Measurements from ENCODE around the gene RAB24.

DNA sequence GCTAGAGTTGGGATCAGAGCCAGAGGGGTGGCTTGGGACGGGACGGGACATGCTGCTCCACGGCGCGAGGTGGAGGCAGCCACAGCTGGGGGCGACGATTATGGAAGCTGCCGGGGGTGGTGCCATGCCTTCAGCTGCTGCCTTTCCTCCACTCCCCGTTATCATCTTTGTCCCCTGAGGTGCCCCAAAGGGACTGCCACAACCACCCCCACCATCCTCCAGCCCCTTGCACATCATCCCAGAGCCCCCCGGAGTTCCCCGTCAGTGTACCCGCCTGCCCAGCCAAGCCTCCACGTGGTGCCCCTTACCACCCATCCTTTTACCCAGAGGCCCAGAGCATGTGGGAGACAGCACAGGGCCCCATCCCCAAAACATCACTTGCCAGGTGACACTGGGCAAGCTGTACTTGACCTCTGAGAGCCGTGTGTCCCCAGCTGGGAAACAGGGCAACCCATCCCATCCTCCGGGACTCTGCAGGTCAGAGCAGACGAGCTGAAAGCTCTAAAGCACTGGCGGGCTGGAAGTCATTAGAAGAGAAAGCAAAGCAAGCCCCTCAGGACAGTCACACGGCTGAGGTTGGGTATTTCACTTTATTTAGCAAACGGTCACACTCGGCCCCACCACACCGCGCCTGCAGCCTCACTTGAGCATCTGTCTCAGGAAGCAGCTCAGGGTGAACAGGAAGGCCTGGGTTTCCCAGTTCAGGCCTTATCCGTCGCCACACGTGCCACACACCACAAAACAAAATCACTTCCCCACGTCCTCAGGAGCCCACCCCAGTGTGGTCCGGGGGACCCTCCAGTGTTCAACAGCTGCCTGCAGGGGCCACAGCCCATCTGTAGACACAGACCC lies 27.7 kb upstream of the RAB24 start:
- TF ChIP-seq, protein P1, sequence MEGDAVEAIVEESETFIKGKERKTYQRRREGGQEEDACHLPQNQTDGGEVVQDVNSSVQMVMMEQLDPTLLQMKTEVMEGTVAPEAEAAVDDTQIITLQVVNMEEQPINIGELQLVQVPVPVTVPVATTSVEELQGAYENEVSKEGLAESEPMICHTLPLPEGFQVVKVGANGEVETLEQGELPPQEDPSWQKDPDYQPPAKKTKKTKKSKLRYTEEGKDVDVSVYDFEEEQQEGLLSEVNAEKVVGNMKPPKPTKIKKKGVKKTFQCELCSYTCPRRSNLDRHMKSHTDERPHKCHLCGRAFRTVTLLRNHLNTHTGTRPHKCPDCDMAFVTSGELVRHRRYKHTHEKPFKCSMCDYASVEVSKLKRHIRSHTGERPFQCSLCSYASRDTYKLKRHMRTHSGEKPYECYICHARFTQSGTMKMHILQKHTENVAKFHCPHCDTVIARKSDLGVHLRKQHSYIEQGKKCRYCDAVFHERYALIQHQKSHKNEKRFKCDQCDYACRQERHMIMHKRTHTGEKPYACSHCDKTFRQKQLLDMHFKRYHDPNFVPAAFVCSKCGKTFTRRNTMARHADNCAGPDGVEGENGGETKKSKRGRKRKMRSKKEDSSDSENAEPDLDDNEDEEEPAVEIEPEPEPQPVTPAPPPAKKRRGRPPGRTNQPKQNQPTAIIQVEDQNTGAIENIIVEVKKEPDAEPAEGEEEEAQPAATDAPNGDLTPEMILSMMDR (IDR thresholded peaks at IDR 0.05) = no peak
- TF ChIP-seq POLR2A (IDR thresholded peaks at IDR 0.05) = no peak
